Thoracic aorta (tissue), 2 donors: ENCODE results near the gene ZNF98. TPM values are rescaled to one million over a fixed set of nuclear protein-coding genes. Genes with fewer than 3 reads are reported as not detected.

Experiments used
- ATAC-seq: fragments of 150-250 bp; one replicate; pipeline ENCODE4 v1.8.0; 2017; ENCODE audit warnings: low read depth; ENCODE audit not compliant: insufficient number of reproducible peaks, low FRiP score
- DNase-seq: peaks from one replicate; pipeline ENCODE4 v3.0.0-alpha.2; 2020; ENCODE audit warnings: low spot score
- H3K27ac ChIP-seq, 2 donors: fragments of 200-600 bp; sonication (generic); 1 replicate in 1 of 2; 2 replicates in 1 of 2; pipeline ENCODE4 v1.5.1; 2016; ENCODE audit warnings: mild to moderate bottlenecking in 2 of 2, moderate library complexity in 2 of 2
- H3K27me3 ChIP-seq: fragments of 200-600 bp; sonication (generic); replicated peaks from 2 replicates; pipeline ENCODE4 v1.6.0; 2016; ENCODE audit warnings: mild to moderate bottlenecking; ENCODE audit not compliant: insufficient read depth
- H3K36me3 ChIP-seq: fragments of 200-600 bp; sonication (generic); one replicate; pipeline ENCODE4 v1.5.1; 2016
- H3K4me1 ChIP-seq, 2 donors: fragments of 200-600 bp; sonication (generic); 1 replicate in 1 of 2; 2 replicates in 1 of 2; pipeline versions ENCODE4 v1.5.1 to v1.6.0; 2016; ENCODE audit warnings: low read depth in 2 of 2, mild to moderate bottlenecking in 1 of 2; ENCODE audit not compliant: control insufficient read depth in 1 of 2
- H3K4me3 ChIP-seq: fragments of 200-600 bp; sonication (generic); 2 replicates; pipeline ENCODE4 v1.5.1; 2016; ENCODE audit warnings: mild to moderate bottlenecking
- H3K9me3 ChIP-seq: fragments of 200-600 bp; sonication (generic); 2 replicates; pipeline ENCODE4 v1.5.1; 2016
- total RNA-seq, 2 donors: library from RNA; depleted of rRNA; stranded (reverse); fragments of >200 nt; gene quantifications; one replicate each; pipeline versions ENCODE4 v1.1.0 to v1.2.3, GENCODE V29; 2016
- TF ChIP-seq, protein P1 (sequence below): fragments of 200-600 bp; sonication (generic); IDR thresholded peaks from one replicate; pipeline ENCODE4 v1.5.1; 2019; ENCODE audit warnings: antibody characterized with exemption

Gene ZNF98
- 1 to 10 TPM; 3.2 to 5.9 TPM for total RNA-seq

- Histone ChIP-seq H3K27ac (no peak within 1 kb of the TSS), H3K4me1 (no peaks in the 10 kb centered on the region), H3K9me3 (no peaks in the 10 kb centered on the region), H3K4me3 (peak within 1 kb of the TSS; percentile 57), H3K27me3 (no peaks in the 10 kb centered on the region), H3K36me3 (no peaks in the 10 kb centered on the region)
- ATAC-seq, result no peak
- TF ChIP-seq, protein P1, sequence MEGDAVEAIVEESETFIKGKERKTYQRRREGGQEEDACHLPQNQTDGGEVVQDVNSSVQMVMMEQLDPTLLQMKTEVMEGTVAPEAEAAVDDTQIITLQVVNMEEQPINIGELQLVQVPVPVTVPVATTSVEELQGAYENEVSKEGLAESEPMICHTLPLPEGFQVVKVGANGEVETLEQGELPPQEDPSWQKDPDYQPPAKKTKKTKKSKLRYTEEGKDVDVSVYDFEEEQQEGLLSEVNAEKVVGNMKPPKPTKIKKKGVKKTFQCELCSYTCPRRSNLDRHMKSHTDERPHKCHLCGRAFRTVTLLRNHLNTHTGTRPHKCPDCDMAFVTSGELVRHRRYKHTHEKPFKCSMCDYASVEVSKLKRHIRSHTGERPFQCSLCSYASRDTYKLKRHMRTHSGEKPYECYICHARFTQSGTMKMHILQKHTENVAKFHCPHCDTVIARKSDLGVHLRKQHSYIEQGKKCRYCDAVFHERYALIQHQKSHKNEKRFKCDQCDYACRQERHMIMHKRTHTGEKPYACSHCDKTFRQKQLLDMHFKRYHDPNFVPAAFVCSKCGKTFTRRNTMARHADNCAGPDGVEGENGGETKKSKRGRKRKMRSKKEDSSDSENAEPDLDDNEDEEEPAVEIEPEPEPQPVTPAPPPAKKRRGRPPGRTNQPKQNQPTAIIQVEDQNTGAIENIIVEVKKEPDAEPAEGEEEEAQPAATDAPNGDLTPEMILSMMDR, result no peak
- DNase-seq, result no peak
These were observed at the start of gene ZNF98 for GRCh38 chr19:22422211-22422610. TSS of gene ZNF98 (minus strand) at chr19:22422346. CDS start at chr19:22422224, 122 bp downstream.

DNA sequence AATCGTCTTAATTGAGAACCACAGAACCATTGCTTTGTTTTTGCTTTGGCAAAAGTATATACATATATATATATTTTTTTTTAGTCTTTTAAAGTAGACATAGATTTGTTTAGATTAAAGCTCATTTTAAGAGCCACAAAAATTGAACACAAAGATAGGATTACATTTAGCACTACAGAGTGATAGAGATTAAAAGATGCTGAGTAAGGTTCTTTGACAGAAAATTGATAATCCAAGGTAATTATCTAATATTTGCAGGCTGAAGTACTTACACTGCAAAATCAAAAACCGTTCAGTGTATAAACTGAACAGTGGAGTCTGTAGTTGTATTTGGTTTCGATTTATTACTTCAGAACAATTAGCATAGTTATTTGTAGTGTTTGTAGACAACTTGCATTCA lies 24.5 kb upstream of the ZNF98 start:
- no peaks in the 10 kb centered on the region for H3K4me1 ChIP-seq
- H3K27ac ChIP-seq, result no peak overlapping the region
- no peak overlapping the region for H3K4me3 ChIP-seq
- no peak for ATAC-seq
- peaks cover 93% of the 10 kb centered on the region for H3K9me3 ChIP-seq
- TF ChIP-seq, protein P1, result no peak
- no peaks in the 10 kb centered on the region for H3K27me3 ChIP-seq
- no peak for DNase-seq
- H3K36me3 ChIP-seq, result no peaks in the 10 kb centered on the region

GRCh38 chr19:22438011-22438410 lies 15.9 kb upstream of the ZNF98 start:
- no peak overlapping the region for H3K27ac ChIP-seq
- DNase-seq (no peak), ATAC-seq (no peak)
- no peaks in the 10 kb centered on the region for H3K36me3 ChIP-seq
- no peaks in the 10 kb centered on the region for H3K4me1 ChIP-seq
- TF ChIP-seq, protein P1, result no peak
- peaks cover 75% of the 10 kb centered on the region for H3K9me3 ChIP-seq
- H3K4me3 ChIP-seq, result no peak overlapping the region
- H3K27me3 ChIP-seq, result no peaks in the 10 kb centered on the region

GRCh38 chr19:22427960-22428913 lies 6.1 kb upstream of the ZNF98 start:
- peaks cover 16% of the 10 kb centered on the region for H3K9me3 ChIP-seq
- H3K36me3 ChIP-seq, result no peaks in the 10 kb centered on the region
- no peaks in the 10 kb centered on the region for H3K4me1 ChIP-seq
- ATAC-seq (no peak), DNase-seq (no peak)
- peak overlapping the region; percentile 24 for H3K4me3 ChIP-seq
- TF ChIP-seq, protein P1, result no peak
- no peaks in the 10 kb centered on the region for H3K27me3 ChIP-seq
- no peak overlapping the region for H3K27ac ChIP-seq

- no peaks in the 10 kb centered on the region for H3K4me1 ChIP-seq
- TF ChIP-seq, protein P1, result no peak
- no peaks in the 10 kb centered on the region for H3K36me3 ChIP-seq
- ATAC-seq, result no peak
- H3K27me3 ChIP-seq, result no peaks in the 10 kb centered on the region
- H3K27ac ChIP-seq, result no peak overlapping the region
- no peak for DNase-seq
- H3K9me3 ChIP-seq, result peaks cover 11% of the 10 kb centered on the region
- H3K4me3 ChIP-seq, result peak overlapping the region; percentile 24
These were observed 5.4 kb upstream of the ZNF98 start for GRCh38 chr19:22427547-22427946.
